ENCODE data around the gene JPH4.
"Not testable (repeated sequence)": the region's sequence is repeated elsewhere in the genome, so short reads cannot be mapped to it uniquely, and the experiment has no call there.

JPH4 gene

GRCh38 chr14:23589606-23590005 lies 11.0 kb upstream of the JPH4 start:
- no peak for TF ChIP-seq CTCF (conservative IDR thresholded peaks at IDR 0.05; ENCODE audit: control insufficient read depth, insufficient read depth, low read depth, low read length)
- no peak overlapping the region for H3K4me3 ChIP-seq (ENCODE audit: control insufficient read depth, low read depth, low read length)
- DNase-seq (ENCODE audit: low read depth) = no peak

- peak; percentile 69 for TF ChIP-seq CTCF (conservative IDR thresholded peaks at IDR 0.05; ENCODE audit: control insufficient read depth, insufficient read depth, low read depth, low read length)
- H3K4me3 ChIP-seq (ENCODE audit: control insufficient read depth, low read depth, low read length) = no peak overlapping the region
- DNase-seq (ENCODE audit: low read depth) = peak; percentile 81
These were observed 10.5 kb upstream of the JPH4 start for GRCh38 chr14:23588884-23589598.

GRCh38 chr14:23584527-23585203 lies 6.1 kb upstream of the JPH4 start:
- DNase-seq (ENCODE audit: low read depth); H3K4me3 ChIP-seq (ENCODE audit: control insufficient read depth, low read depth, low read length): not testable (repeated sequence)

GRCh38 chr14:23583761-23584526 lies 5.4 kb upstream of the JPH4 start:
- not testable (repeated sequence) for DNase-seq (ENCODE audit: low read depth); H3K4me3 ChIP-seq (ENCODE audit: control insufficient read depth, low read depth, low read length)

- H3K4me3 ChIP-seq (ENCODE audit: control insufficient read depth, low read depth, low read length) = no peak overlapping the region
- TF ChIP-seq CTCF (conservative IDR thresholded peaks at IDR 0.05; ENCODE audit: control insufficient read depth, insufficient read depth, low read depth, low read length) = no peak
- no peak for DNase-seq (ENCODE audit: low read depth)
These were observed 4.5 kb upstream of the JPH4 start for GRCh38 chr14:23582906-23583760.

- no peak for TF ChIP-seq CTCF (conservative IDR thresholded peaks at IDR 0.05; ENCODE audit: control insufficient read depth, insufficient read depth, low read depth, low read length)
- no peak for DNase-seq (ENCODE audit: low read depth)
- H3K4me3 ChIP-seq (ENCODE audit: control insufficient read depth, low read depth, low read length) = no peak overlapping the region
These were observed 2.3 kb upstream of the JPH4 start for GRCh38 chr14:23580948-23581281.

GRCh38 chr14:23580152-23580926 lies 1.7 kb upstream of the JPH4 start:
- H3K4me3 ChIP-seq (ENCODE audit: control insufficient read depth, low read depth, low read length) = no peak overlapping the region
- DNase-seq (ENCODE audit: low read depth) = no peak
- no peak for TF ChIP-seq CTCF (conservative IDR thresholded peaks at IDR 0.05; ENCODE audit: control insufficient read depth, insufficient read depth, low read depth, low read length)
